Breast epithelium (tissue), 4 donors: ENCODE data around the gene MYD88. TPM values are rescaled to one million over a fixed set of nuclear protein-coding genes. Genes with fewer than 3 reads are reported as not detected.
"Not testable (repeated sequence)": the region's sequence is repeated elsewhere in the genome, so short reads cannot be mapped to it uniquely, and the experiment has no call there.

ENCODE experiments used
- DNase-seq, 2 donors: peaks; one replicate each; pipeline ENCODE4 v3.0.0-alpha.2; 2019; ENCODE audit warnings: low spot score in 2 of 2
- H3K27ac ChIP-seq, 2 donors: fragments of 200-600 bp; sonication (generic) in 1 of 2; one replicate each; pipeline ENCODE4 v1.5.1; 2016 to 2019; ENCODE audit warnings: mild to moderate bottlenecking in 1 of 2
- H3K27me3 ChIP-seq, 2 donors: fragments of 200-600 bp; sonication (generic) in 1 of 2; one replicate each; pipeline versions ENCODE4 v1.5.1 to v1.6.0; 2017 to 2019; ENCODE audit warnings: control low read depth in 1 of 2, mild to moderate bottlenecking in 1 of 2
- H3K36me3 ChIP-seq: fragments of 200-600 bp; one replicate; pipeline ENCODE4 v1.5.1; 2019
- H3K4me1 ChIP-seq, 2 donors: fragments of 200-600 bp; sonication (generic); one replicate each; pipeline ENCODE4 v1.5.1; 2016 to 2019; ENCODE audit warnings: control low read depth in 1 of 2
- H3K4me3 ChIP-seq, 3 donors: fragments of 200-600 bp; sonication (generic); 1 replicate in 2 of 3; 2 replicates in 1 of 3; pipeline ENCODE4 v1.5.1; 2016 to 2019; ENCODE audit warnings: mild to moderate bottlenecking in 3 of 3, moderate library complexity in 2 of 3
- H3K9me3 ChIP-seq, 2 donors: fragments of 200-600 bp; sonication (generic) in 1 of 2; one replicate each; pipeline ENCODE4 v1.5.1; 2016 to 2019; ENCODE audit warnings: control low read depth in 1 of 2
- POLR2A ChIP-seq: fragments of 450-650 bp; IDR thresholded peaks from one replicate; pipeline ENCODE4 v1.6.1; 2016; ENCODE audit warnings: antibody characterized with exemption, mild to moderate bottlenecking, moderate library complexity
- POLR2AphosphoS5 ChIP-seq, 3 donors: sonication (generic); formaldehyde crosslinking; IDR thresholded peaks; one replicate each; pipeline ENCODE4 v1.6.1; 2017; ENCODE audit warnings: antibody characterized with exemption in 3 of 3
- intact Hi-C: fragments of 100-400 bp; cut with DNase I; formaldehyde crosslinking; loops from one replicate; pipeline ENCODE4 v1.15.1; 2023; ENCODE audit warnings: low total_unique reads
- total RNA-seq, 3 donors: library from RNA; depleted of rRNA; stranded (reverse); fragments of >200 nt; gene quantifications; one replicate each; pipeline ENCODE4 v1.1.0, GENCODE V29; 2016
- TF ChIP-seq, protein P1 (sequence below), 3 donors: fragments of 450-650 bp; IDR thresholded peaks; one replicate each; pipeline ENCODE4 v1.5.1; 2016 to 2017; ENCODE audit warnings: antibody characterized with exemption in 3 of 3, mild to moderate bottlenecking in 3 of 3, moderate library complexity in 3 of 3

The MYD88 gene
- total RNA-seq, 3 donors from 2014 or later = 33.4 to 36.0 (median 35.3) TPM

- Histone ChIP-seq H3K4me3 (no peak overlapping the region), H3K36me3 (no peaks in the 10 kb centered on the region), H3K27ac (no peak overlapping the region), H3K4me1 (no peaks in the 10 kb centered on the region), H3K9me3 (no peaks in the 10 kb centered on the region), H3K27me3 (no peaks in the 10 kb centered on the region)
- no peak for DNase-seq
- TF ChIP-seq, protein P1, sequence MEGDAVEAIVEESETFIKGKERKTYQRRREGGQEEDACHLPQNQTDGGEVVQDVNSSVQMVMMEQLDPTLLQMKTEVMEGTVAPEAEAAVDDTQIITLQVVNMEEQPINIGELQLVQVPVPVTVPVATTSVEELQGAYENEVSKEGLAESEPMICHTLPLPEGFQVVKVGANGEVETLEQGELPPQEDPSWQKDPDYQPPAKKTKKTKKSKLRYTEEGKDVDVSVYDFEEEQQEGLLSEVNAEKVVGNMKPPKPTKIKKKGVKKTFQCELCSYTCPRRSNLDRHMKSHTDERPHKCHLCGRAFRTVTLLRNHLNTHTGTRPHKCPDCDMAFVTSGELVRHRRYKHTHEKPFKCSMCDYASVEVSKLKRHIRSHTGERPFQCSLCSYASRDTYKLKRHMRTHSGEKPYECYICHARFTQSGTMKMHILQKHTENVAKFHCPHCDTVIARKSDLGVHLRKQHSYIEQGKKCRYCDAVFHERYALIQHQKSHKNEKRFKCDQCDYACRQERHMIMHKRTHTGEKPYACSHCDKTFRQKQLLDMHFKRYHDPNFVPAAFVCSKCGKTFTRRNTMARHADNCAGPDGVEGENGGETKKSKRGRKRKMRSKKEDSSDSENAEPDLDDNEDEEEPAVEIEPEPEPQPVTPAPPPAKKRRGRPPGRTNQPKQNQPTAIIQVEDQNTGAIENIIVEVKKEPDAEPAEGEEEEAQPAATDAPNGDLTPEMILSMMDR (IDR thresholded peaks at IDR 0.05) = no peak
- TF ChIP-seq POLR2A (no peak), POLR2AphosphoS5 (IDR thresholded peaks at IDR 0.05) (no peak)
- intact Hi-C loops = no loop called here
Observed at GRCh38 chr3:38157595-38157994, 19.1 kb downstream of the MYD88 start.

DNA sequence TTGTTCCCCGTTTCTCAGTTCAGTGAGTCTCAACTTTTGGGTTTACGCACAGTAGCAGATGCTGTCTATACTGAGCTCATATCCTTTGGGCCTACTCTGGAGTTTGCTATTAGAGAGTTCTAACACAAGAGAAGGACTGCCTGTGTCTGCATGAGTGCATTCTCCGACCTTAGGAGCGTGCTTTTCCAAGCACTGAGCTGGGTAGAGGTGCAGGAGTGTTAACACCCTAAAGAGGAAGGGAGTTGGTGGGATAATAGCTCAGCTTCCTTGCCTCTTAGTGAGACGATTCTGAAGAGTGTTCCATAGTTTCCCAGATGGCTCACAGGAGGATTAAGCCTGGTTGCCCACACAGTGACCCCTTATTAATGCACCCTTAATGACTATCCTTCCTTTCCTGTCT, 20.0 kb downstream of the MYD88 start:
- intact Hi-C loops = no loop called here
- Histone ChIP-seq H3K27me3 (no peaks in the 10 kb centered on the region), H3K9me3 (no peaks in the 10 kb centered on the region), H3K27ac (no peak overlapping the region), H3K36me3 (no peaks in the 10 kb centered on the region), H3K4me3 (no peak overlapping the region), H3K4me1 (no peaks in the 10 kb centered on the region)
- no peak for DNase-seq
- TF ChIP-seq POLR2AphosphoS5 (IDR thresholded peaks at IDR 0.05) = no peak
- TF ChIP-seq POLR2A = no peak
- TF ChIP-seq, protein P1 (IDR thresholded peaks at IDR 0.05) = no peak

DNA sequence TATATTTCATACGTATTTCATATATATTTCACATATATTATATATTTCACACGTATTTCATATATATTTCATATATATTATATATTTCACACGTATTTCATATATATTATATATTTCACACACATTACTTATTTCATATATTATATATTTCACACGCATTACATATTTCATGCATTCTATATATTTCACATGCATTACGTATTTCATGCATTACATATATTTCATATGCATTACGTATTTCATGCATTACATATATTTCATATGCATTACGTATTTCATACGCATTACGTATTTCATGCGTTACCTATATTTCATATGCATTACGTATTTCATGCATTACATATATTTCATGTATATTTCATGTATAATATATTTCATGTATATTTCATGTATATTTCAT, 22.2 kb downstream of the MYD88 start:
- H3K27ac ChIP-seq, H3K36me3 ChIP-seq, DNase-seq, H3K9me3 ChIP-seq, H3K27me3 ChIP-seq, intact Hi-C loops, H3K4me3 ChIP-seq, H3K4me1 ChIP-seq: not testable (repeated sequence)

- Histone ChIP-seq H3K27ac (no peak overlapping the region), H3K4me1 (peaks cover 0 to 4% of the 10 kb centered on the region in 2 donors), H3K27me3 (no peaks in the 10 kb centered on the region), H3K4me3 (no peak overlapping the region), H3K9me3 (no peaks in the 10 kb centered on the region), H3K36me3 (no peaks in the 10 kb centered on the region)
- intact Hi-C loops = no loop called here
- no peak for DNase-seq
- TF ChIP-seq, protein P1 (IDR thresholded peaks at IDR 0.05) = no peak
- no peak for TF ChIP-seq POLR2A
- no peak for TF ChIP-seq POLR2AphosphoS5 (IDR thresholded peaks at IDR 0.05)
Observed at GRCh38 chr3:38163117-38163840, 24.8 kb downstream of the MYD88 start.

GRCh38 chr3:38163841-38164642, 25.6 kb downstream of the MYD88 start:
- Histone ChIP-seq H3K27me3 (no peaks in the 10 kb centered on the region), H3K4me3 (peak overlapping the region; percentile 73 to 98 (median 93)), H3K27ac (peak overlapping the region; percentile 97 to 99), H3K36me3 (no peaks in the 10 kb centered on the region), H3K9me3 (no peaks in the 10 kb centered on the region), H3K4me1 (peaks cover 0 to 4% of the 10 kb centered on the region in 2 donors)
- TF ChIP-seq POLR2A (no peak), POLR2AphosphoS5 (IDR thresholded peaks at IDR 0.05) (no peak)
- TF ChIP-seq, protein P1 (IDR thresholded peaks at IDR 0.05) = no peak
- no peak for DNase-seq
- intact Hi-C loops = no loop called here
